Thoracic aorta (tissue), 2 donors: ENCODE results near the gene SERTAD2. TPM values are rescaled to one million over a fixed set of nuclear protein-coding genes. Genes with fewer than 3 reads are reported as not detected.

Source experiments
- ATAC-seq: fragments of 150-250 bp; one replicate; pipeline ENCODE4 v1.8.0; 2017; ENCODE audit warnings: low read depth; ENCODE audit not compliant: insufficient number of reproducible peaks, low FRiP score
- DNase-seq: peaks from one replicate; pipeline ENCODE4 v3.0.0-alpha.2; 2020; ENCODE audit warnings: low spot score
- H3K27ac ChIP-seq, 2 donors: fragments of 200-600 bp; sonication (generic); 1 replicate in 1 of 2; 2 replicates in 1 of 2; pipeline ENCODE4 v1.5.1; 2016; ENCODE audit warnings: mild to moderate bottlenecking in 2 of 2, moderate library complexity in 2 of 2
- H3K27me3 ChIP-seq: fragments of 200-600 bp; sonication (generic); replicated peaks from 2 replicates; pipeline ENCODE4 v1.6.0; 2016; ENCODE audit warnings: mild to moderate bottlenecking; ENCODE audit not compliant: insufficient read depth
- H3K36me3 ChIP-seq: fragments of 200-600 bp; sonication (generic); one replicate; pipeline ENCODE4 v1.5.1; 2016
- H3K4me1 ChIP-seq, 2 donors: fragments of 200-600 bp; sonication (generic); 1 replicate in 1 of 2; 2 replicates in 1 of 2; pipeline versions ENCODE4 v1.5.1 to v1.6.0; 2016; ENCODE audit warnings: low read depth in 2 of 2, mild to moderate bottlenecking in 1 of 2; ENCODE audit not compliant: control insufficient read depth in 1 of 2
- H3K4me3 ChIP-seq: fragments of 200-600 bp; sonication (generic); 2 replicates; pipeline ENCODE4 v1.5.1; 2016; ENCODE audit warnings: mild to moderate bottlenecking
- H3K9me3 ChIP-seq: fragments of 200-600 bp; sonication (generic); 2 replicates; pipeline ENCODE4 v1.5.1; 2016
- total RNA-seq, 2 donors: library from RNA; depleted of rRNA; stranded (reverse); fragments of >200 nt; gene quantifications; one replicate each; pipeline versions ENCODE4 v1.1.0 to v1.2.3, GENCODE V29; 2016
- TF ChIP-seq, protein P1 (sequence below): fragments of 200-600 bp; sonication (generic); IDR thresholded peaks from one replicate; pipeline ENCODE4 v1.5.1; 2019; ENCODE audit warnings: antibody characterized with exemption

Gene SERTAD2
- total RNA-seq, 2 donors from 2014 or later: 17.9 to 31.9 TPM

DNA sequence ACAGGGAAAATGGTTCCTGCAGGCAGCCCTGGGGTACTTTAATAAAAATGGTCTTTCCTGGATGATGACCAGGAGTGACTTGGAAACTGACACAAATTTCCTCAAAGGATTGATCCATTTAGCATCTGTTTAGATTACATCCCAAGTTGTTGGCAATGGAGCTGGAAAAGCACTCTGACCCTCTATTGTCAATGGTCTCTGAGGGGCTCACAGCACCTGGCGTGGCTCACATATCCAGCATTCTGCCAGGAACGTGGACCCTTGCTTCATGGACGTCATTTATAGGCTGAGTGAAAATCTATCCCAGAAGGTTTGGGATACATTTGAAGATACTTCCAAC is 43.8 kb downstream of the SERTAD2 start:
- H3K36me3 ChIP-seq: no peaks in the 10 kb centered on the region
- H3K27me3 ChIP-seq: no peaks in the 10 kb centered on the region
- no peak for ATAC-seq
- TF ChIP-seq, protein P1, sequence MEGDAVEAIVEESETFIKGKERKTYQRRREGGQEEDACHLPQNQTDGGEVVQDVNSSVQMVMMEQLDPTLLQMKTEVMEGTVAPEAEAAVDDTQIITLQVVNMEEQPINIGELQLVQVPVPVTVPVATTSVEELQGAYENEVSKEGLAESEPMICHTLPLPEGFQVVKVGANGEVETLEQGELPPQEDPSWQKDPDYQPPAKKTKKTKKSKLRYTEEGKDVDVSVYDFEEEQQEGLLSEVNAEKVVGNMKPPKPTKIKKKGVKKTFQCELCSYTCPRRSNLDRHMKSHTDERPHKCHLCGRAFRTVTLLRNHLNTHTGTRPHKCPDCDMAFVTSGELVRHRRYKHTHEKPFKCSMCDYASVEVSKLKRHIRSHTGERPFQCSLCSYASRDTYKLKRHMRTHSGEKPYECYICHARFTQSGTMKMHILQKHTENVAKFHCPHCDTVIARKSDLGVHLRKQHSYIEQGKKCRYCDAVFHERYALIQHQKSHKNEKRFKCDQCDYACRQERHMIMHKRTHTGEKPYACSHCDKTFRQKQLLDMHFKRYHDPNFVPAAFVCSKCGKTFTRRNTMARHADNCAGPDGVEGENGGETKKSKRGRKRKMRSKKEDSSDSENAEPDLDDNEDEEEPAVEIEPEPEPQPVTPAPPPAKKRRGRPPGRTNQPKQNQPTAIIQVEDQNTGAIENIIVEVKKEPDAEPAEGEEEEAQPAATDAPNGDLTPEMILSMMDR: no peak
- peak overlapping the region; percentile 76 for H3K4me3 ChIP-seq
- no peak for DNase-seq
- H3K27ac ChIP-seq: no peak overlapping the region
- no peaks in the 10 kb centered on the region for H3K9me3 ChIP-seq
- peaks cover 7 to 16% of the 10 kb centered on the region in 2 donors for H3K4me1 ChIP-seq

DNA sequence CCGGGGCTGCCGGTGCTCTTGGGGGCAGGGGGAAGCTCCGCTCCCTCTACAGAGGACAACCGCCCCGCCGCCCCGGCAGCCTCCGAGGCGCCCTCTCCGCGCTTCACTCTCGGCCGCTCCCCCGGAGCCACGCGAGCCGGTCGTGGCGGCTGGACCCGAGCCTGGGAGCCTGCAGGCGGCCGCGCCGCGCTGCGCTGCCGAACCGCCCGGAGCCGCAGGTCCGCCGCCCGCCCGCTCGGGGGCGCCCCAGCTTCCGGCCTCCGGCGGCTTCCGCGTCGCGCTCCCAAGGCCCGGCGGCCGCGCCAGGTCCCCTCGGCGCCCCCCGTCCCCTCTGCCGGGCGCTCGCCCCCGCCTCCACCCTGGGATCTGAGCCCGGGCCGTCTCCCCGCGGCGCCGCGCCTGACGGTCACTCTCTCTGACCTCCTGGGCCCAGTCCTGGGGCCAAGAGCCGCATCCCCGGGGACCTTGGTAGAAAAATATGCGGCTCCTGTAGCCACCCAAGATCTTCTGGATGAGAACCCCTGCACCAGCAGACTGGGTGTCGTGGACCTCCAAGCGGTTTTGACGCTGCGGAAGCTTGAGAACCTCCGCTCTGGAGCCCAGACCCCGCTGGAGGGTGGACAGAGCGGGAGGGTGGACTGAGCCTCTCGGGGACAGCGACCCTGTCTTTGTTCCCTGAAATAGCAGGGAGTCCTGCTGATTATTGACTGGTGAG is 44.3 kb downstream of the SERTAD2 start:
- no peaks in the 10 kb centered on the region for H3K27me3 ChIP-seq
- peaks cover 11 to 21% of the 10 kb centered on the region in 2 donors for H3K4me1 ChIP-seq
- H3K9me3 ChIP-seq: no peaks in the 10 kb centered on the region
- ATAC-seq: no peak
- H3K4me3 ChIP-seq: peak overlapping the region; percentile 76
- no peaks in the 10 kb centered on the region for H3K36me3 ChIP-seq
- no peak for DNase-seq
- TF ChIP-seq, protein P1: no peak
- H3K27ac ChIP-seq: no peak overlapping the region

DNA sequence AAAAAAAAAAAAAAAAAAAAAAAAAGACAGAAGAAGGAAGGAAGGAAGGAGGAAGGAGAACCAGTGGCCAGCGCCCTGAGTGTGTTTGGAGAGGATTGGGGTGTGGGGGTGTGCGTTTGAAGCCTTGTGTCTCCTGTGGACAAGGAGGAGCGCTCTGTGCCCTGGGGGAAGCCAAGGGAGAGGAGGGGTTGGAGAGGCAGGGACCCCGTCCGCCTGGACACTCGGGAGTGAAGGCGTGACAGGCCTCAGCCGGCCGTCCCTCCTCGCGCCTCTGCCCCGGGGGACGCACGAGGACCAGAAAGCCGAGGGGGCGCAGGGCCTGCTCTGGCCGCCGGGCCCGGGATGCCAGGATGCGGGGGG is 44.9 kb downstream of the SERTAD2 start:
- H3K27me3 ChIP-seq: no peaks in the 10 kb centered on the region

DNA sequence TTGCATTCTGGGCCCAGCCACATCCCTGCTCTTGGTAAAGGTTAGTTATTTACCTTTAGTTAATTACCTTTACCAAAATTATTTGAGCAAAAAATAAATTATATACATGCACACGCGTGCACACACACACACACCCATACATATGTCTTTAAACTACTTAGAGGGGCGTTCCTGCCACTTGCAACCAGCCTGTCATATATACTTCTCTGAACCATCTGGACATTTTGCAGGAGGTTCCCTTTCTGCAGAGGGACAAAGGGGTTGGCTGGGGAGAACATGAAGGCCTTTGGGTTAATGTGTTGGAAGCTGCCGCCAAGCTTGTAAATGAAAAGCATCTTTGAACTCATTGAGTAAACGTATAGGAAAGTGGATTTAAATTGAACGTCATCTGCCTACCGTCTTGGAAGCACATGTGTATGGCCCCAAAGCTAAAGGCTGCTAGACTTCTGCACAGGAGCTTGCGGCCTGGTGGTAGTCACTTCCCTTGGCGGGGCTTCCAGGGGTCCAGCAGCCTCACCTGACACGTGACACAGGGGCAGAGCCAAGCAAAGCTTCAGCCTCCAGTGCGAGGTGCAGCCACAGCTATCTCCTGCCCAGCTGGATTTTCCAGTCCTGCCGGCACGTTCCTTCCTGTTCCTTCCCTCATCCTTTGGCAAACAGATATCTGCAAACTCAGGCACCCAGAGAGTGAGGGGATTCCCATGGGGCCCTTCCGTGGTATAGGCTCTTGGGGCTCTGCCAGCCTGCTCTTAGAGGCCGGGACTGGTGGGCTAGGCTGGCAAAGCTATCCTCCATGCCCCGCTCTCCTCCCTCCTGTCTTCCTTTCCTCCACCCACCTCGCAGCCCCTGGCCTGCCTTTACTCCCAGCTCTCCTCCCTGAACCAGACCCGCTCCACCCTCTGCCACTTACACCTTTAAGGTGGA is 46.1 kb downstream of the SERTAD2 start:
- Histone ChIP-seq H3K4me3 (peak overlapping the region; percentile 63), H3K27ac (no peak overlapping the region), H3K36me3 (no peaks in the 10 kb centered on the region), H3K27me3 (no peaks in the 10 kb centered on the region), H3K4me1 (peaks cover 11 to 22% of the 10 kb centered on the region in 2 donors), H3K9me3 (no peaks in the 10 kb centered on the region)
- ATAC-seq (no peak), DNase-seq (no peak)
- TF ChIP-seq, protein P1: no peak

More for the DNA sequence above, 44.9 kb downstream of the SERTAD2 start:
- ATAC-seq (no peak), DNase-seq (no peak)
- TF ChIP-seq, protein P1: no peak
- Histone ChIP-seq H3K27ac (no peak overlapping the region), H3K4me3 (peak overlapping the region; percentile 76), H3K9me3 (no peaks in the 10 kb centered on the region), H3K4me1 (peaks cover 11 to 22% of the 10 kb centered on the region in 2 donors), H3K36me3 (no peaks in the 10 kb centered on the region)
